ENCODE results near the gene TIMP2. TPM values are rescaled to one million over a fixed set of nuclear protein-coding genes. Genes with fewer than 3 reads are reported as not detected.

Gene TIMP2
- total RNA-seq, 2 experiments from 2014 or later, result 0.54 TPM; not detected in 1

DNA sequence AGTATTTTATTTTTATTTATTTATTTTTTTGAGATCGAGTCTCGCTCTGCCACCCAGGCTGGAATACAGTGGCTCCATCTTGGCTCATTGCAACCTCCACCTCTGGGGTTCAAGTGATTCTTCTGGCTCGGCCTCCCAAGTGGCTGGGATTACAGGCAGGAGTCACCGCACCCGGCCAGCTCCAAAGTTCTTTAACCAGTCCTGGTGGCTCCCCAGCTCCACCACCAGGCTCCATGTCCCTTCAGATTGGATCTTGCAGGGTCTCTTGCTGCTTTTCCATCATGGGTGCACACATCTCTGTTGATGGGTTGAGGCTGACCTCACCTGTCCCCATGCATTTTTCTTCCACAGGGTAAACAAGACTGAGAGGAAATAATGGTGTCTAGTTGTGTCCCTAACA, 76.2 kb downstream of the TIMP2 start:
- H2AFZ ChIP-seq (ENCODE audit: low read length), result no peak overlapping the region
- no peaks in the 10 kb centered on the region for H3K9me3 ChIP-seq (ENCODE audit: low read length)
- H3K9me2 ChIP-seq (ENCODE audit: insufficient read depth, low read length), result no peaks in the 10 kb centered on the region
- CTCF ChIA-PET (ENCODE audit: unreplicated experiment), result no interaction called here
- BruUV-seq (replicated peaks), result no TSS peak
- no peaks in the 10 kb centered on the region for H3K79me2 ChIP-seq (ENCODE audit: insufficient read depth, low read depth, low read length)
- intact Hi-C loops (cut with micrococcal nuclease; ENCODE audit: unreplicated experiment), result no loop called here
- POLR2A ChIA-PET, result no interaction called here
- no peak overlapping the region for H3K4me2 ChIP-seq (ENCODE audit: low read length)
- no peaks in the 10 kb centered on the region for H3K36me3 ChIP-seq (ENCODE audit: insufficient read depth, low read length)
- no peak overlapping the region for H3K27ac ChIP-seq (ENCODE audit: low read depth, low read length, poor library complexity, severe bottlenecking)
- DNase-seq (ENCODE audit: low spot score), result no peak
- TF ChIP-seq CTCF (conservative IDR thresholded peaks at IDR 0.05; ENCODE audit: low read length) (no peak), EZH2phosphoT487 (IDR thresholded peaks at IDR 0.05; ENCODE audit: borderline replicate concordance, low read depth, low read length) (no peak)
- H3K4me1 ChIP-seq (ENCODE audit: insufficient read depth, low read length, poor library complexity, severe bottlenecking), result no peaks in the 10 kb centered on the region
- no peaks in the 10 kb centered on the region for H4K20me1 ChIP-seq (ENCODE audit: insufficient read depth, low read length)
- H3K4me3 ChIP-seq (ENCODE audit: low read depth, low read length, poor library complexity, severe bottlenecking), result no peak overlapping the region

- TF ChIP-seq CTCF (conservative IDR thresholded peaks at IDR 0.05; ENCODE audit: low read length) (no peak), EZH2phosphoT487 (IDR thresholded peaks at IDR 0.05; ENCODE audit: borderline replicate concordance, low read depth, low read length) (no peak)
- no peaks in the 10 kb centered on the region for H3K9me2 ChIP-seq (ENCODE audit: insufficient read depth, low read length)
- no peak overlapping the region for H3K4me3 ChIP-seq (ENCODE audit: low read depth, low read length, poor library complexity, severe bottlenecking)
- H3K36me3 ChIP-seq (ENCODE audit: insufficient read depth, low read length), result no peaks in the 10 kb centered on the region
- DNase-seq (ENCODE audit: low spot score), result no peak
- POLR2A ChIA-PET, result interaction anchor here (0.6 kb wide), 1 partner anchor 925 kb away, joined by 5 read pairs; no protein-coding TSS in a partner anchor
- H3K27ac ChIP-seq (ENCODE audit: low read depth, low read length, poor library complexity, severe bottlenecking), result no peak overlapping the region
- CTCF ChIA-PET (ENCODE audit: unreplicated experiment), result no interaction called here
- no peaks in the 10 kb centered on the region for H4K20me1 ChIP-seq (ENCODE audit: insufficient read depth, low read length)
- H3K4me1 ChIP-seq (ENCODE audit: insufficient read depth, low read length, poor library complexity, severe bottlenecking), result peaks cover 10% of the 10 kb centered on the region
- no peak overlapping the region for H3K4me2 ChIP-seq (ENCODE audit: low read length)
- H3K79me2 ChIP-seq (ENCODE audit: insufficient read depth, low read depth, low read length), result no peaks in the 10 kb centered on the region
- H2AFZ ChIP-seq (ENCODE audit: low read length), result no peak overlapping the region
- no TSS peak for BruUV-seq (replicated peaks)
- intact Hi-C loops (cut with micrococcal nuclease; ENCODE audit: unreplicated experiment), result no loop called here
- H3K9me3 ChIP-seq (ENCODE audit: low read length), result no peaks in the 10 kb centered on the region
Observed at GRCh38 chr17:78847052-78847451, 78.1 kb downstream of the TIMP2 start.

DNA sequence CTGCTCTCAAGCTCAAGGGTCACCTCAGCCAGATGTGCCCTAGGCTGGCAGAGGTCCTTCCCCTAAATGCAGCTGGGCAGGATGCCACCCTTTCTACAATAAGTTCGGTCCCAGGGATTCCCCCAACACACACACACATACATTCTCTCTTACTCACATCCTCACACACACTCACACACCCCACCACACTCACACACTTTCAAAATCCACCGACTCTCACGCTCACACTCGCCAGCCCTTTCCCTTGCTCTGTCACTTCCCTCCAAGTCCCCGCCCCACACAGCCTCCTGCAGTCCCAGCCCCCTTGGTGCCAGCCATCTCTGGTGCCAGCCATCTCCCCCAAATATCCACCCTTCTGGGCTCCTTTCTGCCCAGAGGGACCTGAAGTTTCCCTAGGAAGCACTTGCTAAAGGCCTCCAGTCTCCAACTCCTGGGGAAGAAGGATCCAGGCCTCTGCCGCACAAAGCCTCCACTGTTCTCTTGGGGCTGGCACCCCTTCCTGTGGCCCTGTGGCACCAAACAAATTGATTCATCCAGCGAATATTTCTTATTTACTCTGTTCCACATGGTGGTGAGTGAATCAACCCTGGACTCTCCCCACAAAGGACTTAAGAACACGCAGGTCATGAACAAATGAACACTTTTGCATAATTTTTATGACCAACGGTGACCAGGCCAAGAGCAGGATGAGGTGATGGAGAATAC, 80.7 kb downstream of the TIMP2 start:
- H2AFZ ChIP-seq (ENCODE audit: low read length), result no peak overlapping the region
- intact Hi-C loops (cut with micrococcal nuclease; ENCODE audit: unreplicated experiment), result loop anchor here (5.0 kb wide), 1 partner anchor 347 kb away; no protein-coding TSS in a partner anchor
- POLR2A ChIA-PET, result no interaction called here
- no TSS peak for BruUV-seq (replicated peaks)
- peaks cover 3% of the 10 kb centered on the region; the same call in 1 of the 2 replicates for H4K20me1 ChIP-seq (ENCODE audit: insufficient read depth, low read length)
- no peak overlapping the region for H3K4me3 ChIP-seq (ENCODE audit: low read depth, low read length, poor library complexity, severe bottlenecking)
- no peaks in the 10 kb centered on the region for H3K9me3 ChIP-seq (ENCODE audit: low read length)
- H3K4me2 ChIP-seq (ENCODE audit: low read length), result no peak overlapping the region
- no peak overlapping the region for H3K27ac ChIP-seq (ENCODE audit: low read depth, low read length, poor library complexity, severe bottlenecking)
- TF ChIP-seq EZH2phosphoT487 (IDR thresholded peaks at IDR 0.05; ENCODE audit: borderline replicate concordance, low read depth, low read length), result no peak
- no peaks in the 10 kb centered on the region for H3K36me3 ChIP-seq (ENCODE audit: insufficient read depth, low read length)
- H3K9me2 ChIP-seq (ENCODE audit: insufficient read depth, low read length), result no peaks in the 10 kb centered on the region
- H3K79me2 ChIP-seq (ENCODE audit: insufficient read depth, low read depth, low read length), result peaks cover 10% of the 10 kb centered on the region
- CTCF ChIA-PET (ENCODE audit: unreplicated experiment), result no interaction called here
- no peak for DNase-seq (ENCODE audit: low spot score)
- peaks cover 16% of the 10 kb centered on the region for H3K4me1 ChIP-seq (ENCODE audit: insufficient read depth, low read length, poor library complexity, severe bottlenecking)

Data from OCI-LY7 (cell line).